Keratinocyte (primary cell): ENCODE data around the gene CHFR. TPM values are rescaled to one million over a fixed set of nuclear protein-coding genes. Genes with fewer than 3 reads are reported as not detected.

Experiments used
- DNase-seq: peaks from one replicate; pipeline ENCODE4 v3.0.0-alpha.2; 2011; ENCODE audit warnings: low read depth, missing footprints, low spot score
- FAIRE-seq: peaks from 2 replicates; lab custom pipeline; 2011; peaks lifted over from hg19 to GRCh38; lab: Jason Lieb, UNC
- H2AFZ ChIP-seq: 2 replicates; pipeline ENCODE4 v1.6.0; 2012; ENCODE audit warnings: low read length, control low read depth, inconsistent platforms; ENCODE audit not compliant: control insufficient read depth
- H3K27ac ChIP-seq: 2 replicates; pipeline ENCODE4 v1.5.1; 2011; ENCODE audit warnings: low read length; ENCODE audit not compliant: control insufficient read depth, insufficient read depth
- H3K27me3 ChIP-seq: 3 replicates; pipeline ENCODE4 v1.6.0; 2011; ENCODE audit warnings: low read length; ENCODE audit not compliant: control insufficient read depth, insufficient read depth; ENCODE audit errors: extremely low read depth
- H3K36me3 ChIP-seq, 2 experiments: 2 replicates in 1 of 2; 3 replicates in 1 of 2; pipeline ENCODE4 v1.5.1; 2011; ENCODE audit warnings: low read length in 2 of 2, mild to moderate bottlenecking in 1 of 2; ENCODE audit not compliant: control insufficient read depth in 2 of 2, insufficient read depth in 2 of 2; ENCODE audit errors: extremely low read depth in 1 of 2
- H3K4me1 ChIP-seq: 3 replicates; pipeline ENCODE4 v1.5.1; 2011; ENCODE audit warnings: low read length; ENCODE audit not compliant: control insufficient read depth, insufficient read depth; ENCODE audit errors: extremely low read depth
- H3K4me2 ChIP-seq: 3 replicates; pipeline ENCODE4 v1.6.0; 2011; ENCODE audit warnings: low read depth, low read length; ENCODE audit not compliant: control insufficient read depth, insufficient read depth; ENCODE audit errors: extremely low read depth
- H3K4me3 ChIP-seq, 3 experiments: fragments of 200-600 bp in 1 of 3; sonication (generic) in 1 of 3; 2 replicates in 2 of 3; 3 replicates in 1 of 3; pipeline ENCODE4 v1.5.1; 2011 to 2016; ENCODE audit warnings: low read length in 3 of 3, mild to moderate bottlenecking in 3 of 3, control low read depth in 2 of 3, inconsistent platforms in 1 of 3, low read depth in 1 of 3, mixed read lengths in 1 of 3, mixed run types in 1 of 3, moderate library complexity in 1 of 3; ENCODE audit not compliant: control insufficient read depth in 2 of 3, insufficient read depth in 2 of 3; ENCODE audit errors: extremely low read depth in 1 of 3
- H3K79me2 ChIP-seq: 2 replicates; pipeline ENCODE4 v1.6.0; 2012; ENCODE audit warnings: low read length; ENCODE audit not compliant: control insufficient read depth, insufficient read depth
- H3K9ac ChIP-seq: 3 replicates; pipeline ENCODE4 v1.6.0; 2011; ENCODE audit warnings: low read length; ENCODE audit not compliant: control insufficient read depth, insufficient read depth; ENCODE audit errors: extremely low read depth
- H3K9me1 ChIP-seq: 3 replicates; pipeline ENCODE4 v1.6.0; 2011; ENCODE audit warnings: low read length; ENCODE audit not compliant: control insufficient read depth, insufficient read depth; ENCODE audit errors: extremely low read depth
- H3K9me3 ChIP-seq: 2 replicates; pipeline ENCODE4 v1.5.1; 2012; ENCODE audit warnings: low read depth, low read length; ENCODE audit not compliant: control insufficient read depth
- H4K20me1 ChIP-seq: 3 replicates; pipeline ENCODE4 v1.6.0; 2011; ENCODE audit warnings: low read length; ENCODE audit not compliant: control insufficient read depth, insufficient read depth; ENCODE audit errors: extremely low read depth
- CTCF ChIP-seq, 3 experiments: IDR thresholded peaks in 1 of 3; conservative IDR thresholded peaks in 1 of 3; optimal IDR thresholded peaks in 1 of 3; 2 replicates in 2 of 3; 3 replicates in 1 of 3; pipeline versions ENCODE3 to v1.5.1; 2011; ENCODE audit warnings: low read length in 3 of 3, mild to moderate bottlenecking in 3 of 3, moderate library complexity in 2 of 3, control low read depth in 1 of 3, inconsistent platforms in 1 of 3; ENCODE audit not compliant: insufficient read depth in 2 of 3; ENCODE audit errors: extremely low read depth in 1 of 3
- EZH2 ChIP-seq: IDR thresholded peaks from one replicate; pipeline ENCODE4 v1.6.1; 2012; ENCODE audit warnings: inconsistent platforms, mild to moderate bottlenecking, low read length, moderate library complexity
- dilution Hi-C: fragments of 300-500 bp; cut with MboI; formaldehyde crosslinking; loops from one replicate; pipeline ENCODE4 v1.7.0; 2020; ENCODE audit warnings: low sequenced_read_pairs; ENCODE audit not compliant: extremely low pct_ligation_motif_present
- polyA plus RNA-seq, 5 experiments: library from polyadenylated mRNA; depleted of rRNA in 3 of 5; stranded (reverse) in 3 of 5; stranded (forward) in 1 of 5; unstranded in 1 of 5; fragments of >200 nt; gene quantifications; 1 replicate in 1 of 5; 2 replicates in 3 of 5; 3 replicates in 1 of 5; pipeline versions ENCODE4 v1.2.1 to v1.2.3, GENCODE V29; 2011 to 2012; ENCODE audit warnings: missing spikeins in 2 of 5, low read depth in 1 of 5, low replicate concordance in 1 of 5

Gene CHFR
- polyA plus RNA-seq, 1 donor (not counting 4 experiments of a cell fraction or from before 2014, with no cell fraction given): 35.8 TPM

- Histone ChIP-seq H3K9ac (no peak overlapping the region), H3K4me3 (no peak overlapping the region), H3K9me1 (no peaks in the 10 kb centered on the region), H3K27ac (no peak overlapping the region), H3K4me1 (no peaks in the 10 kb centered on the region), H4K20me1 (peaks cover 3% of the 10 kb centered on the region), H2AFZ (no peak overlapping the region), H3K9me3 (no peaks in the 10 kb centered on the region), H3K4me2 (no peak overlapping the region), H3K36me3 (peaks cover 43 to 44% of the 10 kb centered on the region in 2 experiments), H3K27me3 (no peaks in the 10 kb centered on the region), H3K79me2 (peaks cover 11% of the 10 kb centered on the region)
- no peak for TF ChIP-seq EZH2
- no peak for TF ChIP-seq CTCF (optimal IDR thresholded peaks at IDR 0.05 in 1 of 3, IDR thresholded peaks at IDR 0.05 in 1 of 3, conservative IDR thresholded peaks at IDR 0.05 in 1 of 3; ENCODE audit: extremely low read depth in 1 of 3, insufficient read depth in 2 of 3, low read length in 3 of 3)
- dilution Hi-C loops: no loop called here
- DNase-seq: no peak
- FAIRE-seq: no peak
Observed at GRCh38 chr12:132798836-132799235, 88.6 kb downstream of the CHFR start.

DNA sequence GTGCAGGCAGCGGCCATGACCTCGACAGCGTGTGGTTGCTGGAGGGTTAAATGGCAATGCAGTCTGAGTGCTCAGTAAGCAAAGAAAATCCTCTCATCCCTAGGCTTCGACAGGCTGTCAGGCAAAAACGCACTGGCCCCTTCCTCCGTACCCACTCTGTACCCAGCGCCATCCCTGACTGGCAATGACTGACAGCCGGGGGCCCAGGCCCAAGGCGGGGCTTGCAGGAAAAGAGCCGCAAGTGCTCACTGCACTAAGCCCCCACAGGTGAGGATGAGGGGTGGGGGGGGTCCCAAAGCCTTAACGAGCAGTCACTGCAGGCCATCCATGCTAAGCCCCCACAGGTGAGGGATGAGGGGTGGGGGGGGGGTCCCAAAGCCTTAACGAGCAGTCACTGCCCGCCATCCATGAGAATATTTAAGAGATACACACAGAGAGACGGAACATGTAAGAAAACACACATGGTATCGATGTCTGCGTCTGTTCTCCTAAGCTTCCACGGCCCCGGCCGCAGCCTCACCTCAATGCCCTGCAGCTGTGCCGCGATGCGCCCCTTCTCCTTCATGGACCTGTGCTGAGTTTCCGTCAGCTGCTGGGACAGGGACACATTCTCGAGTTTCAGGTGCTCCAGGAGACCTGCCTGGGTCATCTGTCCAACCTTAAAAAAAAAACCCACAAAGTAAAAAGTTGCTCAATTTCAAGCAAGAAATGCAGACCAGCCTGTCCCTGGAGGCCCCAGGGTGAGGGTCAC is 89.4 kb downstream of the CHFR start:
- dilution Hi-C loops: no loop called here
- no peak for DNase-seq
- no peak overlapping the region for H3K4me3 ChIP-seq
- no peaks in the 10 kb centered on the region for H3K4me1 ChIP-seq
- no peak for FAIRE-seq
- H3K4me2 ChIP-seq: no peak overlapping the region
- H3K9me1 ChIP-seq: no peaks in the 10 kb centered on the region
- no peak overlapping the region for H2AFZ ChIP-seq
- peaks cover 14% of the 10 kb centered on the region for H3K79me2 ChIP-seq
- TF ChIP-seq EZH2: no peak
- no peak for TF ChIP-seq CTCF (optimal IDR thresholded peaks at IDR 0.05 in 1 of 3, IDR thresholded peaks at IDR 0.05 in 1 of 3, conservative IDR thresholded peaks at IDR 0.05 in 1 of 3; ENCODE audit: extremely low read depth in 1 of 3, insufficient read depth in 2 of 3, low read length in 3 of 3)
- no peak overlapping the region for H3K27ac ChIP-seq
- H3K9ac ChIP-seq: no peak overlapping the region
- H3K36me3 ChIP-seq: peaks cover 39 to 40% of the 10 kb centered on the region in 2 experiments
- no peaks in the 10 kb centered on the region for H3K27me3 ChIP-seq
- peaks cover 3% of the 10 kb centered on the region for H4K20me1 ChIP-seq
- no peaks in the 10 kb centered on the region for H3K9me3 ChIP-seq
